Measurements from ENCODE around the gene BBS10.

Gene BBS10

DNA sequence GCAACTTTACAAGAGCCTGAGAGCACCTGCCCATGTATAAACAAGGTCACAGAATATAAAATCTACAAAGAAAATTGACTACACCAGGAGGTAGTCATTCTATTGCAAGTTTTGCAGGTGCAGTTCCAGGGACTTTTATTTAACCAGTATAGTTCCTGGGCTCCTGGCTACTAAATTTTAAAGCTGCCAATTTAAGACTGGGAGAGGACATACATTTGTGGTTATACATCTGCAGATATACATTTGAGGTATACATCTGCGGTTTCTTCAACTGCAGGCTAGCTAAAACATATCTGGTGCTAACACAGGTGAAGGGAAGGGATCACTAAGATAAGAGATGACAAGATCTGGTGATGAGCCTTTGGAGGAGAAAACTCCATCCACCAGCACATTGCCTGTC, 30.2 kb downstream of the BBS10 start:
- H3K36me3 ChIP-seq (ENCODE audit: insufficient read depth, low read length), result no peaks in the 10 kb centered on the region
- no peak overlapping the region for H3K27ac ChIP-seq
- no peak overlapping the region for H3K4me3 ChIP-seq
- TF ChIP-seq EZH2 (IDR thresholded peaks at IDR 0.05) (no peak), FOXP2 (optimal IDR thresholded peaks at IDR 0.05; ENCODE audit: control extremely low read depth, extremely low read length, insufficient read depth) (no peak), POLR2AphosphoS5 (IDR thresholded peaks at IDR 0.05; ENCODE audit: borderline replicate concordance, low read depth, low read length) (no peak)
- no peak overlapping the region for H3K9ac ChIP-seq (ENCODE audit: insufficient read length)
- DNase-seq (ENCODE audit: low read depth, low spot score), result no peak
- H3K9me3 ChIP-seq (ENCODE audit: low read depth, low read length), result no peaks in the 10 kb centered on the region

DNA sequence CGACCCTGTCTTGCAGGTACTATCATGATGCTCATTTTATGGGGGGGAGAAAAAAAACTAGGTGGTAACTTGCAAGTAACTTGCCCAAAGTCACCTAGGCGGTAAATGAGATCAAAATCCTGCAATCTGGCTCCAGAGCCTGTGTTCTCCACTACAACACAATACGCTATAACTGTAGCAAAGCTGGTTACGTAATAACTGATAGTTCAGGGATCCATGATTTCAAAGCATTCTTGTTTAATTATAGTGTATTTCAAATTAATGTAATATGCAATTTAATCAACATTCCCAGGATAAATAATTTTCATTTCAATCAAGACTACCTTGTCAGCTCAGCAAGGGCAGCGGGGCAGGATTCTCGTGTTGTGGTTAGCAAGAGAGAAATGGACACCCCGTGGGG, 31.7 kb downstream of the BBS10 start:
- no peak for DNase-seq (ENCODE audit: low read depth, low spot score)

DNA sequence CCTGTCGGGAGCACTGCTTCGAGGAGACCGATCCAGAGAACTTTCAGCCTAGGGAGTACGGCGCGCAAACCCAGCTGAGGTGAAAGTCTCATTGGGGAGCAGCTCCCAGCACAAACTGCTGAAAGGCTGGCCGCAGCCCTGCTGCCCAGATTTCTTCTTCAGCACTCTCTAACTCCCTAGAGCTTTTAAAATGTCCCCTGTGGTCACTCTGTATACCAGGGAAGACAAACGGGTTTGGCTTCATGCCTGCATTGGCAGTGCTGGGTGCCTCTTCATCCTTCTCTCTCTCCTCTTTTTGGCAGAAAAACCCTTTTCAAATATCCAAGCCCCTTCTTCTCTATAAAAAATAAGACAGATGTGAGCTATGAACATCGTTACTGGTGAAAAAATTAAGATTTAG, 34.9 kb downstream of the BBS10 start:
- no peak for DNase-seq (ENCODE audit: low read depth, low spot score)
- Histone ChIP-seq H3K27ac (no peak overlapping the region), H3K9ac (ENCODE audit: insufficient read length) (no peak overlapping the region), H3K36me3 (ENCODE audit: insufficient read depth, low read length) (no peaks in the 10 kb centered on the region), H3K4me3 (no peak overlapping the region), H3K9me3 (ENCODE audit: low read depth, low read length) (no peaks in the 10 kb centered on the region)
- TF ChIP-seq FOXP2 (optimal IDR thresholded peaks at IDR 0.05; ENCODE audit: control extremely low read depth, extremely low read length, insufficient read depth), result no peak
- no peak for TF ChIP-seq EZH2 (IDR thresholded peaks at IDR 0.05)

More for the DNA sequence above, 31.7 kb downstream of the BBS10 start:
- TF ChIP-seq EZH2 (IDR thresholded peaks at IDR 0.05), result no peak
- TF ChIP-seq POLR2AphosphoS5 (IDR thresholded peaks at IDR 0.05; ENCODE audit: borderline replicate concordance, low read depth, low read length), result no peak
- no peak for TF ChIP-seq FOXP2 (optimal IDR thresholded peaks at IDR 0.05; ENCODE audit: control extremely low read depth, extremely low read length, insufficient read depth)
- no peaks in the 10 kb centered on the region for H3K36me3 ChIP-seq (ENCODE audit: insufficient read depth, low read length)
- no peak overlapping the region for H3K27ac ChIP-seq
- no peak overlapping the region for H3K4me3 ChIP-seq
- H3K9ac ChIP-seq (ENCODE audit: insufficient read length), result no peak overlapping the region
- no peaks in the 10 kb centered on the region for H3K9me3 ChIP-seq (ENCODE audit: low read depth, low read length)

DNA sequence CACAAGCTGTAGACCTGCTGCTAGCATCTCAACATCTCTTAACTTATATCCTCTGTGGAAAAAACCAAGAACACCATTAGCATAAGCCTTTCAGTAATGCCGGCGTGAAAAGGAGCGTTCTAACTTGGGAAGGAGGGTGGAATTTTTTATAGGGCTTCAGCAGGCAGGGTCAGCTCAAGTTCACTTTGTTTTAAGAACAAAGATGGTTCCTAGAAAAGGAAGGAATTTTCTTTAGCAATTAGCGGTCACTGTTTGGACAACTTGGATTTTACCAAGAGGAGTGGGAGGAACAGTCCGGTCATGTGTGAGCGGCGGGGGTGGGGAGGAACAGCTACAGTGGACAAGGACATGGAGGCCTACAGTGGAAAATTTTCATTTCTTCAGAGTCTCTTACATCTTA, 35.9 kb downstream of the BBS10 start:
- Histone ChIP-seq H3K27ac (no peak overlapping the region), H3K9ac (ENCODE audit: insufficient read length) (no peak overlapping the region), H3K9me3 (ENCODE audit: low read depth, low read length) (no peaks in the 10 kb centered on the region), H3K4me3 (no peak overlapping the region), H3K36me3 (ENCODE audit: insufficient read depth, low read length) (no peaks in the 10 kb centered on the region)
- DNase-seq (ENCODE audit: low read depth, low spot score), result no peak
- no peak for TF ChIP-seq EZH2 (IDR thresholded peaks at IDR 0.05)
- TF ChIP-seq FOXP2 (optimal IDR thresholded peaks at IDR 0.05; ENCODE audit: control extremely low read depth, extremely low read length, insufficient read depth), result no peak
- no peak for TF ChIP-seq POLR2AphosphoS5 (IDR thresholded peaks at IDR 0.05; ENCODE audit: borderline replicate concordance, low read depth, low read length)

DNA sequence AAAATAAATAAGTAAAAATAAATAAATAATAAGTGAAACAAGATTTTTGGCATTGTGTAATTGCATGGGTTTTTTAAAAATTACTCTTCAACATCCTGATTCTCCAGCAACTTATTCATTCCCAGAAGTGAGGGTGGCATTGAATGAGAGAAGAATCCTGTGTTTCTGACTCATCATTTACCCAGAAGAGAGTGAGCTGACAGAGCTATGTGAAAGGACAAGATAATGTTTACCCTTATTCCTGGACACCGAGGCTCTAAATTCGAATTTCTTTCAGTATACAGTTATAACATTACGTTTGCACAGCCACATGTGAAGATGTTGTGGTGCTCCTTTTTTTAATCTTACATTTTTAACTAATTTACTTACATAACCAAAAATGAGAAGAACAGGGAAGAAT, 36.4 kb downstream of the BBS10 start:
- TF ChIP-seq EZH2 (IDR thresholded peaks at IDR 0.05) (no peak), POLR2AphosphoS5 (IDR thresholded peaks at IDR 0.05; ENCODE audit: borderline replicate concordance, low read depth, low read length) (no peak), FOXP2 (optimal IDR thresholded peaks at IDR 0.05; ENCODE audit: control extremely low read depth, extremely low read length, insufficient read depth) (no peak)
- no peak for DNase-seq (ENCODE audit: low read depth, low spot score)
- Histone ChIP-seq H3K36me3 (ENCODE audit: insufficient read depth, low read length) (no peaks in the 10 kb centered on the region), H3K27ac (no peak overlapping the region), H3K9ac (ENCODE audit: insufficient read length) (no peak overlapping the region), H3K9me3 (ENCODE audit: low read depth, low read length) (no peaks in the 10 kb centered on the region), H3K4me3 (no peak overlapping the region)

DNA sequence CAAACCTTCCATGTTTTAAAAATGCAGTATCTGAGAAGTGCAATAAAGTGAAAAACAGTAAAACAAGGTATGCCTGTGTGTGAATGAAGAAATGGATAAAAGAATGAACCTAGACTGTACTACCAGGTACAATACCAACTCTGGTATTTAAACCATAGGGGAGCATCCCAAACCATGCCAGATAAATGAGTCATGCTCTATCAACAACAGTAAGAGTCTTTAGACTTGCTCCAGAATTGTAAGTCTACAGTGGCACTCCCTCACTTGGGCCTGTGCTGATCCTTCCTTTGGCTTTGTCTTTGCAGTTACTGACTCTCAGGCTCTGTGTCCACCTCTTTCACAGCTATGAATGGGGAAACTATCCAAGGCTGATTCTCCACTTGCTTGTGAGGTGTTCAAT, 38.1 kb downstream of the BBS10 start:
- Histone ChIP-seq H3K27ac (no peak overlapping the region), H3K9me3 (ENCODE audit: low read depth, low read length) (no peaks in the 10 kb centered on the region), H3K36me3 (ENCODE audit: insufficient read depth, low read length) (no peaks in the 10 kb centered on the region), H3K4me3 (no peak overlapping the region), H3K9ac (ENCODE audit: insufficient read length) (no peak overlapping the region)
- TF ChIP-seq POLR2AphosphoS5 (IDR thresholded peaks at IDR 0.05; ENCODE audit: borderline replicate concordance, low read depth, low read length), result no peak
- TF ChIP-seq FOXP2 (optimal IDR thresholded peaks at IDR 0.05; ENCODE audit: control extremely low read depth, extremely low read length, insufficient read depth), result no peak
- TF ChIP-seq EZH2 (IDR thresholded peaks at IDR 0.05), result no peak
- DNase-seq (ENCODE audit: low read depth, low spot score), result no peak

DNA sequence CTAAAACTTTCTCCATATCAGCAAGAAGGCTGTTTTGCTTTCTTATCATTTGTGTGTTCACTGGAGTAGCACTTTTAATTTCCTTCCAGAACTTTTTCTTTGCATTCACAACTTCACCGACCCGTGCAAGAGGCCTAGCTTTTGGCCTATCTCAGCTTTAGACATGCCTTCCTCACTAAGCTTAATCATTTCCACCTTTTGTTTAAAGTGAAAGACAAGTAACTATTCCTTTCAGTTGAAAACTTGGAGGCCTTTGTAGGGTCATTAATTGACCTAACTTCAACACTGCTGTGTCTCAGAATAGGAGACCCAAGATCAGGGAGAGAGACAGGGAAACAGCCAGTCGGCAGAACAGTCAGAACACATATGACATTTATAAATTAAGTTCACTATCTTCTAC, 39.3 kb downstream of the BBS10 start:
- no peaks in the 10 kb centered on the region for H3K9me3 ChIP-seq (ENCODE audit: low read depth, low read length)
- no peak overlapping the region for H3K9ac ChIP-seq (ENCODE audit: insufficient read length)
- no peak for TF ChIP-seq EZH2 (IDR thresholded peaks at IDR 0.05)
- no peak for TF ChIP-seq FOXP2 (optimal IDR thresholded peaks at IDR 0.05; ENCODE audit: control extremely low read depth, extremely low read length, insufficient read depth)
- no peak for TF ChIP-seq POLR2AphosphoS5 (IDR thresholded peaks at IDR 0.05; ENCODE audit: borderline replicate concordance, low read depth, low read length)
- no peak for DNase-seq (ENCODE audit: low read depth, low spot score)
- no peak overlapping the region for H3K27ac ChIP-seq
- no peaks in the 10 kb centered on the region for H3K36me3 ChIP-seq (ENCODE audit: insufficient read depth, low read length)
- H3K4me3 ChIP-seq, result no peak overlapping the region

DNA sequence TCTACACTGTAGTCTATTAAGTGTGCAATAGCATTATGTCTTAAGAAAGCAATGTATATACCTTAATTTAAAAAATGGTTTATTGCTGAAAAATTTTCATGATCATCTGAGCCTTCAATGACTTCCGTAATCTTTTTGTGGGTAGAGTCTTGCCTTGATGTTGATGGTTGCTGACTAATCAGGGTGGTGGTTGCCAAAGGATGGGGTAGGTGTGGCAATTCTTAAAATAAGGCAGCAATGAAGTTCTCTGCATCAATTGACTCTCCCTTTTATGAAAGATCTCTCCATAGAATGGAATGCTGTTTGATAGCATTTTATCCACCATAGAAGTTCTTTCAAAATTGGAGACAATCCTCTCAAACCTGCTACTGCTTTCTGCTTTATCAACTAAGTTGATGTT, 41.1 kb downstream of the BBS10 start:
- DNase-seq (ENCODE audit: low read depth, low spot score), result no peak
- TF ChIP-seq POLR2AphosphoS5 (IDR thresholded peaks at IDR 0.05; ENCODE audit: borderline replicate concordance, low read depth, low read length) (no peak), EZH2 (IDR thresholded peaks at IDR 0.05) (no peak), FOXP2 (optimal IDR thresholded peaks at IDR 0.05; ENCODE audit: control extremely low read depth, extremely low read length, insufficient read depth) (no peak)

DNA sequence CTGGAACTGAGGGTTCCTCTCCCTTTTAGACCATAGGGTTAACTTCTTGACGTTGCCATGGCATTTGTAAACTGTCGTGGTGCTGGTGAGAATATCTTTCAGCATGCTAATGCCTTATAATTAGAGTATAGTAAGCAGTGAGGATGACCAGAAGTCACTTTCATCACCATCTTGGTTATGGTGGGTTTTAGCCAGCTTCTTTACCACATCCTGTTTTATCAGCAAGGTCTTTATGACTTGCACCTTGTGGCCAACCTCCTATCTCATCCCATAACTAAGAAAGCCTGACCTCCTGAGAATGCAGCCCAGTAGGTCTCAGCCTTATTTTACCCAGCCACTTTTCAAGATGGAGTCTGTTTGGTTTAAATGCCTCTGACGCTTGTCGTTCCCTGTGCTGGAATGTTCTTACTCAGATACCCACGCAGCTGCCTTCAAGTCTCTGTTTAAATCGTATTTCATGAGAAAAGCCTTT, 44.2 kb downstream of the BBS10 start:
- TF ChIP-seq EZH2 (IDR thresholded peaks at IDR 0.05) (no peak), POLR2AphosphoS5 (IDR thresholded peaks at IDR 0.05; ENCODE audit: borderline replicate concordance, low read depth, low read length) (no peak), FOXP2 (optimal IDR thresholded peaks at IDR 0.05; ENCODE audit: control extremely low read depth, extremely low read length, insufficient read depth) (no peak)
- H3K9ac ChIP-seq (ENCODE audit: insufficient read length), result no peak overlapping the region
- no peak for DNase-seq (ENCODE audit: low read depth, low spot score)

More for the DNA sequence above, 41.1 kb downstream of the BBS10 start:
- Histone ChIP-seq H3K27ac (no peak overlapping the region), H3K4me3 (no peak overlapping the region), H3K9me3 (ENCODE audit: low read depth, low read length) (no peaks in the 10 kb centered on the region), H3K36me3 (ENCODE audit: insufficient read depth, low read length) (no peaks in the 10 kb centered on the region), H3K9ac (ENCODE audit: insufficient read length) (no peak overlapping the region)

More for the DNA sequence above, 44.2 kb downstream of the BBS10 start:
- H3K36me3 ChIP-seq (ENCODE audit: insufficient read depth, low read length), result no peaks in the 10 kb centered on the region
- no peak overlapping the region for H3K4me3 ChIP-seq
- no peak overlapping the region for H3K27ac ChIP-seq
- no peaks in the 10 kb centered on the region for H3K9me3 ChIP-seq (ENCODE audit: low read depth, low read length)

Measured in SK-N-MC (cell line).